NCI-H1105 treated with DMSO at 0.1 percent for 48 hours (cell line): ENCODE data around the gene BICRAL.
A peak's percentile ranks its signal among the peaks of the same experiment; 100 is the strongest.
"Not testable (repeated sequence)": the region's sequence is repeated elsewhere in the genome, so short reads cannot be mapped to it uniquely, and the experiment has no call there.

Experiments used
- DNase-seq: peaks from one replicate; lab custom pipeline; 2025; lab: John Stamatoyannopoulos, UW

The BICRAL gene

GRCh38 chr6:42846505-42846904 lies 64.7 kb downstream of the BICRAL start:
- DNase-seq, result no peak

GRCh38 chr6:42848700-42849099 lies 66.8 kb downstream of the BICRAL start:
- no peak for DNase-seq

GRCh38 chr6:42851599-42851998 lies 69.7 kb downstream of the BICRAL start:
- no peak for DNase-seq

- DNase-seq, result no peak
Measured at GRCh38 chr6:42860036-42860435, 78.2 kb downstream of the BICRAL start.

- no peak for DNase-seq
Measured at GRCh38 chr6:42860481-42860880, 78.6 kb downstream of the BICRAL start.

GRCh38 chr6:42864602-42865001 lies 82.8 kb downstream of the BICRAL start:
- no peak for DNase-seq

- no peak for DNase-seq
Measured at GRCh38 chr6:42870145-42870936, 88.5 kb downstream of the BICRAL start.

GRCh38 chr6:42871711-42872110 lies 89.9 kb downstream of the BICRAL start:
- DNase-seq, result no peak

- DNase-seq, result no peak
Measured at GRCh38 chr6:42873313-42873712, 91.5 kb downstream of the BICRAL start.

GRCh38 chr6:42877695-42878094 lies 95.8 kb downstream of the BICRAL start:
- no peak for DNase-seq

- peak; percentile 93 for DNase-seq
Measured at GRCh38 chr6:42879372-42880239, 97.8 kb downstream of the BICRAL start, which contains the start of gene RPL7L1. TSS of gene RPL7L1 (plus strand) at chr6:42879616. CDS start at chr6:42879911, 295 bp downstream.

- DNase-seq, result not testable (repeated sequence)
Measured at GRCh38 chr6:42880240-42880817, 98.5 kb downstream of the BICRAL start.

- not testable (repeated sequence) for DNase-seq
Measured at GRCh38 chr6:42880871-42881270, 99.0 kb downstream of the BICRAL start.

- DNase-seq, result no peak
Measured at GRCh38 chr6:42885702-42886101, 103.8 kb downstream of the BICRAL start.

GRCh38 chr6:42888201-42888600 lies 106.3 kb downstream of the BICRAL start:
- DNase-seq, result not testable (repeated sequence)

- peak; percentile 55 for DNase-seq
Measured at GRCh38 chr6:42889815-42890214, 108.0 kb downstream of the BICRAL start.

GRCh38 chr6:42890311-42891198 lies 108.7 kb downstream of the BICRAL start:
- DNase-seq, result peak; percentile 92

GRCh38 chr6:42891199-42891722 lies 109.4 kb downstream of the BICRAL start:
- DNase-seq, result no peak

GRCh38 chr6:42894041-42894828 lies 112.4 kb downstream of the BICRAL start:
- DNase-seq, result not testable (repeated sequence)

- DNase-seq, result peak; percentile 63
Measured at GRCh38 chr6:42896178-42896719, 114.4 kb downstream of the BICRAL start.
